ENCODE results near the gene RNASET2. TPM values are rescaled to one million over a fixed set of nuclear protein-coding genes. Genes with fewer than 3 reads are reported as not detected.
"Not testable (repeated sequence)": the region's sequence is repeated elsewhere in the genome, so short reads cannot be mapped to it uniquely, and the experiment has no call there.

Gene RNASET2
- total RNA-seq, 2 donors from 2014 or later: 53.7 to 66.3 TPM

DNA sequence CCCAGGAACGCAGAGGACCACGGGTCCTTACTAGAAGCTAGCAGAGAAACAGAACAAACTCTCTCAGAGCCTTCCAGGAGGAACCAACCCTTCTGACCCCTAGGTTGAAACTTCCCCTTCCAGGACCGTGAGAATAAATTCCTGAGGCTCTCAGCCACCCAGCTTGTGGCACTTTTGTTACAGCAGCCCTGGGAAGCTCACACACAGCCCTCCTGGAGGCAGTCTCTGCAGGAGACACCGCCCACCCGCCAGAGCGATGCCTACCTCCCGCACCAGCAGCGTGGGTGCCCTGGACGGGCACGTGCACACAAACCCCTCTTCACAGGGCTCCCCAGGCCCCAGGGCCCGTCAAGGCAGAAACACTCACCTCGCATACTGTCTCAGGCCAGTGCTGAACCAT is 4.2 kb downstream of the RNASET2 start:
- intact Hi-C loops (cut with DNase I): no loop called here
- no peak for ATAC-seq
- Histone ChIP-seq H3K9me3 (no peaks in the 10 kb centered on the region), H3K4me1 (peaks cover 19% of the 10 kb centered on the region), H3K4me3 (no peak overlapping the region), H3K36me3 (replicated peaks in 1 of 2; ENCODE audit: insufficient read depth in 1 of 2, low read depth in 2 of 2) (no peaks in the 10 kb centered on the region), H3K27ac (no peak overlapping the region), H3K27me3 (no peaks in the 10 kb centered on the region)
- 89 to 97% methylated on average over 11 to 12 of the region's 12 CpGs for WGBS, 2 donors
- peak in 1 of 4 donors; percentile 14 for DNase-seq
- TF ChIP-seq CTCF (IDR thresholded peaks at IDR 0.05) (no peak), POLR2A (IDR thresholded peaks at IDR 0.05) (no peak)

- DNase-seq (no peak), ATAC-seq (no peak)
- Histone ChIP-seq H3K4me3 (no peak overlapping the region), H3K27ac (no peak overlapping the region), H3K9me3 (no peaks in the 10 kb centered on the region), H3K36me3 (replicated peaks in 1 of 2; ENCODE audit: insufficient read depth in 1 of 2, low read depth in 2 of 2) (no peaks in the 10 kb centered on the region), H3K4me1 (peaks cover 15% of the 10 kb centered on the region), H3K27me3 (no peaks in the 10 kb centered on the region)
- no peak for TF ChIP-seq POLR2A (IDR thresholded peaks at IDR 0.05)
- peak in 1 of 7 experiments; percentile 3 for TF ChIP-seq CTCF (IDR thresholded peaks at IDR 0.05)
- intact Hi-C loops (cut with DNase I): no loop called here
- WGBS, 2 donors: 75 to 79% methylated on average over 3 of the region's 3 CpGs
These were observed 4.7 kb downstream of the RNASET2 start for GRCh38 chr6:166951670-166952060.

DNA sequence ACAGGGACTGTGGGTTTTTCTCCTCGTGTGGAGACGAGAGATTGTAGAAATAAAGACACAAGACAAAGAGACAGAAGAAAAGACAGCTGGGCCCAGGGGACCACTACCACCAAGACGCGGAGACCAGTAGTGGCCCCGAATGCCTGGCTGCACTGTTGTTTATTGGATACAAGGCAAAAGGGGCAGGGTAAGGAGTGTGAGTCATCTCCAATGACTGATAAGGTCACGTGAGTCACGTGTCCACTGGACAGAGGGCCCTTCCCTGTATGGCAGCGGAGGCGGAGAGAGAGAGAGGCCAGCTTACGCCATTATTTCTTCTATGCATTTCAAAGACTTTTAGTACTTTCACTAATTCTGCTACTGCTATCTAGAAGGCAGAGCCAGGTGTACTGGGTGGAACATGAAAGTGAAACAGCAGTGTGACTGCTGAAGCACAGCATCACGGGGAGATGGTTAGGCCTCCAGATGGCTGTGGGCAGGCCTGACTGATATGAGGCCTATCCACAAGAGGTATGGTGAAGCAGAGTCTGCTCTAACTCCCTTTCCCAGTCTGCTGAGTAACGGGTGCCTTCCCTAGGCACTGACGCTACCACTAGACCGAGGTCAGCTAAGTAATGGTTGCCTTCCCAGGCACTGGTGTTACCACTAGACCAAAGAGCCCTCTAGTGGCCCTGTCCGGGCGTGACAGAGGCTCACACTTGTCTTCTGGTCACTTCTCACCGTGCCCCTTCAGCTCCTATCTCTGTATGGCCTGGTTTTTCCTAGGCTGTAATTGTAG is 5.3 kb downstream of the RNASET2 start:
- peak overlapping the region in 2 of 4 donors; percentile 3 to 34 for H3K27ac ChIP-seq

DNA sequence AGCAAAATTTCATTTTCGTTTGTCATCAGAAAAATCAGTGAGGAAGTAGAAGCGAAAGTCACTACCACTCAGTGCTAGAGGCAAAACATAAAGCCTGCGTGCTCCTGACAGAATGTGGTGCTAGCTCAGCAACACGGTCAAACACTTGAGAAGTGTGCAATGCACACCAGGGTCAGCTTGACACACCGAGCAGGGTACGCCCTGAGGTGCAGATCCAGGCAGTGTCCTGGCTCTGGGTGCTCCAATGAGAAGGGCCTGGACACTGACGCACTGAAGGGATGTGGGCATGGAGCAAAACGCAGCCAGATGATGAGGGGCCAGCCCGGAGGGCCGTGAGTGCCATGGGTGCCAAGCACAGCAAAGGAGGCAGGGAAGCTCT is 5.9 kb downstream of the RNASET2 start:
- Histone ChIP-seq H3K4me3 (no peak overlapping the region), H3K9me3 (no peaks in the 10 kb centered on the region), H3K4me1 (peaks cover 11% of the 10 kb centered on the region), H3K36me3 (replicated peaks in 1 of 2; ENCODE audit: insufficient read depth in 1 of 2, low read depth in 2 of 2) (no peaks in the 10 kb centered on the region), H3K27me3 (no peaks in the 10 kb centered on the region), H3K27ac (peak overlapping the region in 1 of 4 donors; percentile 34)
- WGBS, 2 donors: 79 to 85% methylated on average over 10 of the region's 10 CpGs
- DNase-seq (peak in 1 of 4 donors; percentile 12), ATAC-seq (no peak)
- no peak for TF ChIP-seq CTCF (IDR thresholded peaks at IDR 0.05)
- TF ChIP-seq POLR2A (IDR thresholded peaks at IDR 0.05): no peak
- intact Hi-C loops (cut with DNase I): no loop called here

More for the DNA sequence above, 5.3 kb downstream of the RNASET2 start:
- peak in 6 of 7 experiments; percentile 33 to 47 (median 40) for TF ChIP-seq CTCF (IDR thresholded peaks at IDR 0.05)
- H3K36me3 ChIP-seq (replicated peaks in 1 of 2; ENCODE audit: insufficient read depth in 1 of 2, low read depth in 2 of 2); H3K4me3 ChIP-seq; H3K27me3 ChIP-seq; H3K9me3 ChIP-seq; intact Hi-C loops (cut with DNase I); ATAC-seq: not testable (repeated sequence)
- 68 to 73% methylated on average over 17 of the region's 17 CpGs for WGBS, 2 donors
- peaks cover 14% of the 10 kb centered on the region for H3K4me1 ChIP-seq
- peak; percentile 57 to 75 (median 60) for DNase-seq
